ENCODE results near the gene BAZ1B. TPM values are rescaled to one million over a fixed set of nuclear protein-coding genes. Genes with fewer than 3 reads are reported as not detected.
A peak's percentile ranks its signal among the peaks of the same experiment; 100 is the strongest.

Gene BAZ1B
- polyA plus RNA-seq, 1 donor from 2014 or later: 35.0 TPM

- Histone ChIP-seq H3K9me3 (ENCODE audit: low read length) (no peaks in the 10 kb centered on the region), H3K27me3 (ENCODE audit: insufficient read depth, low read depth, low read length) (no peaks in the 10 kb centered on the region), H3K4me3 (ENCODE audit: low read length) (peak overlapping the region; percentile 50), H3K36me3 (ENCODE audit: insufficient read depth, low read length) (no peaks in the 10 kb centered on the region), H3K27ac (ENCODE audit: low read length) (no peak overlapping the region), H3F3A (ENCODE audit: insufficient read depth, low read length, poor library complexity, severe bottlenecking) (no peaks in the 10 kb centered on the region), H3K9me2 (ENCODE audit: insufficient read depth, low read length) (no peaks in the 10 kb centered on the region), H4K20me1 (ENCODE audit: insufficient read depth) (no peaks in the 10 kb centered on the region), H3K9ac (ENCODE audit: low read length) (peak overlapping the region; percentile 51), H3K79me2 (replicated peaks; ENCODE audit: insufficient read depth, low read length) (no peaks in the 10 kb centered on the region), H3K4me2 (ENCODE audit: low read length) (no peak overlapping the region), H2AFZ (ENCODE audit: low read depth, low read length) (no peak overlapping the region)
- TF ChIP-seq REST (IDR thresholded peaks at IDR 0.05; ENCODE audit: borderline replicate concordance) (no peak), TAF1 (IDR thresholded peaks at IDR 0.05; ENCODE audit: low read depth) (no peak), SMC3 (conservative IDR thresholded peaks at IDR 0.05; ENCODE audit: poor library complexity) (no peak), MXI1 (conservative IDR thresholded peaks at IDR 0.05; ENCODE audit: poor library complexity, severe bottlenecking) (no peak), POLR2AphosphoS5 (IDR thresholded peaks at IDR 0.05) (no peak), EZH2 (IDR thresholded peaks at IDR 0.05; ENCODE audit: borderline replicate concordance, insufficient read depth, low read length, poor library complexity, severe bottlenecking) (no peak)
Measured at GRCh38 chr7:73429215-73429614, 92.9 kb downstream of the BAZ1B start.

- Histone ChIP-seq H3K27ac (ENCODE audit: low read length) (no peak overlapping the region), H4K20me1 (ENCODE audit: insufficient read depth) (no peaks in the 10 kb centered on the region), H3K9me3 (ENCODE audit: low read length) (no peaks in the 10 kb centered on the region), H3F3A (ENCODE audit: insufficient read depth, low read length, poor library complexity, severe bottlenecking) (no peaks in the 10 kb centered on the region), H3K4me2 (ENCODE audit: low read length) (no peak overlapping the region), H3K9me2 (ENCODE audit: insufficient read depth, low read length) (no peaks in the 10 kb centered on the region), H3K79me2 (replicated peaks; ENCODE audit: insufficient read depth, low read length) (no peaks in the 10 kb centered on the region), H3K9ac (ENCODE audit: low read length) (peak overlapping the region; percentile 51), H3K4me3 (ENCODE audit: low read length) (no peak overlapping the region), H2AFZ (ENCODE audit: low read depth, low read length) (no peak overlapping the region), H3K36me3 (ENCODE audit: insufficient read depth, low read length) (no peaks in the 10 kb centered on the region), H3K27me3 (ENCODE audit: insufficient read depth, low read depth, low read length) (no peaks in the 10 kb centered on the region)
- TF ChIP-seq EP300 (conservative IDR thresholded peaks at IDR 0.05; ENCODE audit: poor library complexity, severe bottlenecking): no peak
- no peak for TF ChIP-seq MXI1 (conservative IDR thresholded peaks at IDR 0.05; ENCODE audit: poor library complexity, severe bottlenecking)
- peak; percentile 15 for TF ChIP-seq CTCF (IDR thresholded peaks at IDR 0.05; ENCODE audit: poor library complexity, severe bottlenecking)
Measured at GRCh38 chr7:73427902-73428787, 93.9 kb downstream of the BAZ1B start.
